Loucy (cell line): ENCODE results near the gene FLRT2.

ENCODE experiments used
- H2AFZ ChIP-seq: fragments of 200-600 bp; sonication (generic); 2 replicates; pipeline ENCODE4 v1.6.0; 2016; ENCODE audit warnings: antibody characterized with exemption, mild to moderate bottlenecking, low read length, moderate library complexity
- H3F3A ChIP-seq: fragments of 200-600 bp; 2 replicates; pipeline ENCODE4 v1.6.0; 2016; ENCODE audit warnings: antibody characterized with exemption, low read depth, mild to moderate bottlenecking
- H3K27me3 ChIP-seq: fragments of 200-600 bp; sonication (generic); 2 replicates; pipeline ENCODE4 v1.6.1; 2014; ENCODE audit warnings: low read length, mild to moderate bottlenecking; ENCODE audit not compliant: insufficient read depth, poor library complexity, severe bottlenecking
- H3K36me3 ChIP-seq: fragments of 200-600 bp; sonication (generic); 2 replicates; pipeline ENCODE4 v1.6.1; 2016; ENCODE audit warnings: low read length; ENCODE audit not compliant: insufficient read depth
- H3K4me1 ChIP-seq: fragments of 200-600 bp; sonication (generic); 2 replicates; pipeline ENCODE4 v1.5.1; 2014; ENCODE audit warnings: low read length, mild to moderate bottlenecking; ENCODE audit not compliant: insufficient read depth, poor library complexity, severe bottlenecking
- H3K4me2 ChIP-seq: fragments of 200-600 bp; sonication (generic); 2 replicates; pipeline ENCODE4 v1.6.0; 2014; ENCODE audit warnings: antibody characterized with exemption, low read length, low read depth, mild to moderate bottlenecking; ENCODE audit not compliant: poor library complexity, severe bottlenecking
- H3K4me3 ChIP-seq: fragments of 200-600 bp; sonication (generic); 2 replicates; pipeline ENCODE4 v1.5.1; 2014; ENCODE audit warnings: low read length, mild to moderate bottlenecking, mixed read lengths; ENCODE audit not compliant: poor library complexity, severe bottlenecking
- H3K79me2 ChIP-seq: fragments of 200-600 bp; sonication (generic); 2 replicates; pipeline ENCODE4 v1.6.1; 2014; ENCODE audit warnings: low read length; ENCODE audit not compliant: insufficient read depth
- H3K9ac ChIP-seq: fragments of 200-600 bp; sonication (generic); 2 replicates; pipeline ENCODE4 v1.6.0; 2014; ENCODE audit warnings: mild to moderate bottlenecking, low read depth, low read length, moderate library complexity; ENCODE audit not compliant: poor library complexity, severe bottlenecking
- H3K9me2 ChIP-seq: fragments of 200-600 bp; sonication (generic); replicated peaks from 2 replicates; pipeline ENCODE4 v1.6.1; 2016; ENCODE audit warnings: low read depth, low read length, mixed read lengths
- H3K9me3 ChIP-seq: fragments of 200-600 bp; sonication (generic); 2 replicates; pipeline ENCODE4 v1.6.1; 2014; ENCODE audit warnings: mild to moderate bottlenecking, antibody characterized with exemption, low read length, low read depth; ENCODE audit not compliant: insufficient read depth
- H4K20me1 ChIP-seq: fragments of 200-600 bp; sonication (generic); 2 replicates; pipeline ENCODE4 v1.6.0; 2014; ENCODE audit warnings: antibody characterized with exemption, low read length, mild to moderate bottlenecking; ENCODE audit not compliant: insufficient read depth, poor library complexity, severe bottlenecking
- EZH2phosphoT487 ChIP-seq: fragments of 200-600 bp; IDR thresholded peaks from 2 replicates; pipeline ENCODE4 v1.6.1; 2018; ENCODE audit warnings: antibody characterized with exemption, mild to moderate bottlenecking, moderate library complexity, borderline replicate concordance
- TF ChIP-seq, protein P1 (sequence below): fragments of 200-600 bp; sonication (generic); conservative IDR thresholded peaks from 2 replicates; pipeline ENCODE4 v1.5.1; 2014; ENCODE audit warnings: mild to moderate bottlenecking, antibody characterized with exemption, low read length

Gene FLRT2

DNA sequence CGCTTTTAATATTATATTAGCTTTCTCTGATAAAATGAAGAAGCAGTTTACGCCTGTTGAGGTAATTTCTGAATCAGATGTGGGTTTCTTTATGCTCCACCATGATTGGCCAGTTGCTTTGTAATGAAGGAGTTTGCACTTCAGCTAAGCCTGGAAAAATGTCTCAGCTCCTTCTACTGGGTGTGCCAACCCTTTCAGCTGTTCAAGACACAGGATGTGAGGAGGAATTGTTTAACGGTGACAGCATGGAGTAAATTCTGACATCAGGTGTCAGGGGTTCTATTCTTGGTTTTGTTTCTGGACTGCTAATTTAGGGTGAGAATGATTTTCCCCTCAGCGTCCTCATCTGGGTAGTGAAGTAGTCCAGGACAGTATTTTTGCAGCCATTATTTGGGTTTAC is 43.5 kb downstream of the FLRT2 start:
- Histone ChIP-seq H2AFZ (no peak overlapping the region), H3K4me2 (no peak overlapping the region), H3K9me2 (no peaks in the 10 kb centered on the region), H3K4me3 (no peak overlapping the region), H3K79me2 (no peaks in the 10 kb centered on the region), H3K27me3 (no peaks in the 10 kb centered on the region), H3K9ac (no peak overlapping the region), H3K9me3 (no peaks in the 10 kb centered on the region), H4K20me1 (no peaks in the 10 kb centered on the region), H3F3A (no peaks in the 10 kb centered on the region), H3K4me1 (no peaks in the 10 kb centered on the region), H3K36me3 (no peaks in the 10 kb centered on the region)
- no peak for TF ChIP-seq EZH2phosphoT487
- TF ChIP-seq, protein P1, sequence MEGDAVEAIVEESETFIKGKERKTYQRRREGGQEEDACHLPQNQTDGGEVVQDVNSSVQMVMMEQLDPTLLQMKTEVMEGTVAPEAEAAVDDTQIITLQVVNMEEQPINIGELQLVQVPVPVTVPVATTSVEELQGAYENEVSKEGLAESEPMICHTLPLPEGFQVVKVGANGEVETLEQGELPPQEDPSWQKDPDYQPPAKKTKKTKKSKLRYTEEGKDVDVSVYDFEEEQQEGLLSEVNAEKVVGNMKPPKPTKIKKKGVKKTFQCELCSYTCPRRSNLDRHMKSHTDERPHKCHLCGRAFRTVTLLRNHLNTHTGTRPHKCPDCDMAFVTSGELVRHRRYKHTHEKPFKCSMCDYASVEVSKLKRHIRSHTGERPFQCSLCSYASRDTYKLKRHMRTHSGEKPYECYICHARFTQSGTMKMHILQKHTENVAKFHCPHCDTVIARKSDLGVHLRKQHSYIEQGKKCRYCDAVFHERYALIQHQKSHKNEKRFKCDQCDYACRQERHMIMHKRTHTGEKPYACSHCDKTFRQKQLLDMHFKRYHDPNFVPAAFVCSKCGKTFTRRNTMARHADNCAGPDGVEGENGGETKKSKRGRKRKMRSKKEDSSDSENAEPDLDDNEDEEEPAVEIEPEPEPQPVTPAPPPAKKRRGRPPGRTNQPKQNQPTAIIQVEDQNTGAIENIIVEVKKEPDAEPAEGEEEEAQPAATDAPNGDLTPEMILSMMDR = no peak

DNA sequence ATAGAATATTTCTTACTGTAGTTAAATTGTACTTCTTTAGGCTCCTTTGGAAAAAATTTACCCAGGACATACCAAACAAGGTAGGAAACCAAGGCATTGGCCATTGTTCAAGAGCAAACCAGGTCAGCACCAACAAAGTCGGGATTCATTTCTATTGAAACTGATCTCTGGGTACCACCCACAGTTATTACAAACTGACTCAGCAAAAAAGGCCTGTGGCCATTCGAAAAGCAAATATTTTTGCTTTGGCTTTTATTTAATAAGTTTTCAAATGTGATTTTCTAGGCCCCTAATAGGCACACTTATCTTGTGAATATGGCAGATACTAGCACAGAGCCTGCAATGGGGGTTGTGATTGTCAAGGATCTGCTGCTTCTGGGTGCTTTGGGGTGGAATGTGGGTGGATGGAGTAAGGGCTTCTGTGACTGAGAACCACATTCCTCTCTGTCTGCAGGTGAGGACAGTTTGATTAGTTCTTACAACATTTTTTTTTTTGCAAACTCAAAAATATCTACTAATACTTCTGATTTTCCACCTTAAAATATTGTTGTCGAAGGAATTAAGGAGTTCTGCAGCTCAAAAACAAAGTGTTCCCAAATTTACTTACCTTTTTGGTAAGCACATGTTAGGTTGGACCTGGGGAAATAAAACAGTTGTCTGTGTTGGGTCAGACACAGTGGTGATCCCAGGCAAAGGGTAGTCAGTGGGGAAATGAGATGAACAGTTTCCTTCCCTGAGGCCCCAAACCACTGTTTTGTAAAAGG is 45.1 kb downstream of the FLRT2 start:
- TF ChIP-seq EZH2phosphoT487 = no peak
- TF ChIP-seq, protein P1 = no peak
- Histone ChIP-seq H2AFZ (no peak overlapping the region), H3K27me3 (no peaks in the 10 kb centered on the region), H3K4me2 (no peak overlapping the region), H4K20me1 (no peaks in the 10 kb centered on the region), H3K9ac (no peak overlapping the region), H3K9me3 (no peaks in the 10 kb centered on the region), H3K79me2 (no peaks in the 10 kb centered on the region), H3F3A (no peaks in the 10 kb centered on the region), H3K4me3 (no peak overlapping the region), H3K9me2 (no peaks in the 10 kb centered on the region), H3K4me1 (no peaks in the 10 kb centered on the region), H3K36me3 (no peaks in the 10 kb centered on the region)

DNA sequence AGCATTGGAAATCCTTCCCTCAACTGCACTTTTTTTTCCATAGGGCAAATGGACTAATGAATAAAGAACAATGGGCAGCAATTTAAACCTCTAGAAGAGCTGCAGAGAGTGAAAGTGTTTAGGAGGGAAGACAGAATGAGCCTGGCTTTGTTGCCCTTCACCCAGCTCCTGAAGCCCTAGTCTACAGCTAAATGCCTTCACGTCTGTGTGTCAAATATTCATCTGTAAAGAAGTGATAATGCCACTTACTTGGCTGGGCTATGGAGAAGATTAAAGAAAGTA is 45.6 kb downstream of the FLRT2 start:
- Histone ChIP-seq H2AFZ (no peak overlapping the region), H3K79me2 (no peaks in the 10 kb centered on the region), H3F3A (no peaks in the 10 kb centered on the region), H3K4me3 (no peak overlapping the region), H3K36me3 (no peaks in the 10 kb centered on the region), H3K9ac (no peak overlapping the region), H4K20me1 (no peaks in the 10 kb centered on the region), H3K9me2 (no peaks in the 10 kb centered on the region), H3K9me3 (no peaks in the 10 kb centered on the region), H3K27me3 (no peaks in the 10 kb centered on the region), H3K4me1 (no peaks in the 10 kb centered on the region), H3K4me2 (no peak overlapping the region)
- TF ChIP-seq EZH2phosphoT487 = no peak
- TF ChIP-seq, protein P1 = no peak
